22Rv1 (cell line): ENCODE results near the gene ATF7IP2.

Source experiments
- CTCF ChIP-seq: fragments of 450-650 bp; IDR thresholded peaks from 2 replicates; pipeline ENCODE4 v1.5.1; 2017; ENCODE audit warnings: mild to moderate bottlenecking
- ZFX ChIP-seq: fragments of 450-650 bp; IDR thresholded peaks from 2 replicates; pipeline ENCODE4 v1.6.1; 2017; ENCODE audit warnings: antibody characterized with exemption, borderline replicate concordance

GRCh38 chr16:10373556-10373955 lies 12.3 kb upstream of the ATF7IP2 start:
- no peak for TF ChIP-seq CTCF
- no peak for TF ChIP-seq ZFX
